Activated CD4-positive, alpha-beta T cell treated with anti-CD3 and anti-CD28 coated beads, Interleukin-2, amount 10 ng/mL, durations not matched to agents 7 days and 5 days (primary cell): ENCODE data around the gene AMER3. TPM values are rescaled to one million over a fixed set of nuclear protein-coding genes. Genes with fewer than 3 reads are reported as not detected.

Experiments used
- CTCF ChIA-PET: fragments of 350-600 bp; sonication (Branson Sonifier 250); formaldehyde crosslinking; loops from one replicate; lab custom pipeline; 2021; ENCODE audit warnings: antibody characterized with exemption; lab: Charles Lee
- POLR2A ChIA-PET: fragments of 350-600 bp; sonication (Branson Sonifier 250); formaldehyde crosslinking; loops from one replicate; lab custom pipeline; 2021; ENCODE audit warnings: antibody characterized with exemption; lab: Charles Lee
- DNase-seq: peaks from one replicate; pipeline ENCODE4 v3.0.0-alpha.2; 2020
- H3K27ac Mint-ChIP-seq: one replicate; pipeline ENCODE4 v1.8.0; 2021; ENCODE audit warnings: mild to moderate bottlenecking, moderate library complexity, mixed read lengths
- H3K27me3 Mint-ChIP-seq: one replicate; pipeline ENCODE4 v1.8.0; 2021; ENCODE audit warnings: mixed read lengths
- H3K36me3 Mint-ChIP-seq: one replicate; pipeline ENCODE4 v1.8.0; 2021; ENCODE audit warnings: low read depth, mixed read lengths
- H3K4me1 Mint-ChIP-seq: one replicate; pipeline ENCODE4 v1.8.0; 2021; ENCODE audit warnings: mixed read lengths
- H3K4me3 Mint-ChIP-seq: one replicate; pipeline ENCODE4 v1.8.0; 2021; ENCODE audit warnings: mild to moderate bottlenecking, moderate library complexity, mixed read lengths
- H3K9me3 Mint-ChIP-seq: one replicate; pipeline ENCODE4 v1.8.0; 2021; ENCODE audit warnings: mixed read lengths
- total RNA-seq, 2 experiments: library from RNA; stranded (reverse); gene quantifications; one replicate each; pipeline ENCODE4 v1.2.3, GENCODE V29; 2021

The AMER3 gene
- total RNA-seq, 2 experiments from 2014 or later: not detected

DNA sequence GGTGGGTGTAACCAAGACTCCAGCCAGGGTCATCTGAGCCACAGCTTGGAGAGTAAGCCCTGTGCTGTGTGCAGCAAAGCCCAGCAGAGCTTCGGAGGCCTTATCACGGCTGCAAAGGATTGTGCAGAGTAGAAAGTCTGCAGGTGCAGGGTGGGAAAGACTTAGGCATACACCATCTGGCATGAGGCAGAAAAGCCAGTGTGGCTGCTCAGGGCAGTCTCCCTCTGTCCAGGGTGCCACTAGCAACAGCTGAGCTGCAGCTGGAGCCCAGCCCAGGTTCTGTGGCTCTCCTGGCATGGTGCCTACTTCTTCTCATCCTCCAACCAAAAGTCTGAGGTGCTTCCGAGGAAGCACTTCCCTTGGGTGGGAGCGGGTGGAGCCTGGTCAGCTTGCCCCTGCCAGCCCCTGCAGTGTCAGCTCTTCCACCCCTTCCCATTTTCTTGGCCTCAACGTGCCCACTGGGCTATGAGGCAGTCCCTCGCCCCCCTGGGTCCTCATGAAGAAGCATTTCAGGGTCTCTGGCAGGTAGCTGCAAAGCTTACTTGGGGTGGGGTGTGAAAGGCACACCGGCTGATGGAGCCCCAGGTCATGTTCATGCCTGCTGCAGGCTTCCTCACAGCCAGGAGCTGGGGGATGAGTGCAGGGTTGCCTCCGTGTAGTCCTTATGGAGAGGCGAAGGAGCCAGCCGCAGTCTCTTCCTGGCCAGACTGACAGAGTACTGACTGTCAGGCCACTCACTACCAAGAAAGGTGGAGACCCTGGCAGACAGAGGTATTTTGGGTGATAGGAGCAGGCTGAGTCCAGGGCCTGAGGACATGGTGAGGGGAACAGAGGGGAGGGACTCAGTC lies 4.8 kb downstream of the AMER3 start:
- ChIA-PET POLR2A (no interaction called here), CTCF (no interaction called here)
- Mint-ChIP-seq H3K36me3 (no peaks in the 10 kb centered on the region), H3K9me3 (no peaks in the 10 kb centered on the region), H3K4me1 (no peaks in the 10 kb centered on the region), H3K27ac (no peak overlapping the region), H3K27me3 (peaks cover 21% of the 10 kb centered on the region), H3K4me3 (no peak overlapping the region)
- no peak for DNase-seq

DNA sequence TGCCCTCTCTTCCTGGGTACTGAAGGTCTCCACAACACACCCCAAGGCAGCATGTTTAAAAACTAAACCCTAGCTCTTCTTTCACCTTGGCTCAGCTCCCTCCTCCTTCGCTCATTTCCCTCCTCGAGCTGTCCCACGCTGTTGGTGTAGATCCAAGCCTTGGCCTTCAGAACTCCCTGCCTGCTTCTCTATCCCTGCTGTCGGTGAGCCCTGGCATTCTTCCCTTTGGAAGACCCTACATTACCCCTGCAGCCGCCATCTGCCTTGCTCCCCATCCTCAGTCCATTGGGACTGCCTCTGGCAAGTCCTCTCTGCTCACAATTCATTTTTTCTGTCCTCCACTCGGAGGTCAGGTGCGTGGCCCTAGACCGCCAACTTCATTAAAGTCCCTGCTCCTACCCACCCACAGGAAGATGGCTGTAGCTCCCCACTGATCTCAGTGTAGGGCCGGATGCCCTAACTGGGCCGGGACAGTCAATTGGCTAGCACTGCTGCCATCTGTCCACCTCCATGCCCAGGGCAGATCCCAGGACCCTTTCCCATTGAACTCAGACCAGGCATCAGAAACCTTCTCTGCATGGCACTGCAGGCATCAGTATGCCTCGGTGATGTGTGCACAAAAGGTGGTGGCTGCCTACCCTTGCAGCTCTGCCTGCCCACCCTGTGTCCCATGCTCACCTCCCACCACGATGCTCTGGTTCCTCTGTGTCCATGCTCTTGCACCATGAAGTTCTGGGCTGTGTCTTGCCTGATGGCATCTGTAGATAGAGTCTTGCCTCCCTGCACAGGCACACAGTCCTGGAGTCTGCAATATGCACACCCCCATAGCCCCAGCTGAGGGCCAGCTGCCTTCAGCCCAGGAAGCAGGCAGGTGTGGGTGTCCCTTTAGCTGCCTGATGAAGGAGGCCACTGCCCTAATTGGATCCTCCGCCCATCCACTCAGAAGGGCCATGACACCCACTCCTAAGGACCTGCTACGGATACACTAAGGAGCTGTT lies 5.7 kb downstream of the AMER3 start:
- peaks cover 16% of the 10 kb centered on the region for H3K27me3 Mint-ChIP-seq

DNA sequence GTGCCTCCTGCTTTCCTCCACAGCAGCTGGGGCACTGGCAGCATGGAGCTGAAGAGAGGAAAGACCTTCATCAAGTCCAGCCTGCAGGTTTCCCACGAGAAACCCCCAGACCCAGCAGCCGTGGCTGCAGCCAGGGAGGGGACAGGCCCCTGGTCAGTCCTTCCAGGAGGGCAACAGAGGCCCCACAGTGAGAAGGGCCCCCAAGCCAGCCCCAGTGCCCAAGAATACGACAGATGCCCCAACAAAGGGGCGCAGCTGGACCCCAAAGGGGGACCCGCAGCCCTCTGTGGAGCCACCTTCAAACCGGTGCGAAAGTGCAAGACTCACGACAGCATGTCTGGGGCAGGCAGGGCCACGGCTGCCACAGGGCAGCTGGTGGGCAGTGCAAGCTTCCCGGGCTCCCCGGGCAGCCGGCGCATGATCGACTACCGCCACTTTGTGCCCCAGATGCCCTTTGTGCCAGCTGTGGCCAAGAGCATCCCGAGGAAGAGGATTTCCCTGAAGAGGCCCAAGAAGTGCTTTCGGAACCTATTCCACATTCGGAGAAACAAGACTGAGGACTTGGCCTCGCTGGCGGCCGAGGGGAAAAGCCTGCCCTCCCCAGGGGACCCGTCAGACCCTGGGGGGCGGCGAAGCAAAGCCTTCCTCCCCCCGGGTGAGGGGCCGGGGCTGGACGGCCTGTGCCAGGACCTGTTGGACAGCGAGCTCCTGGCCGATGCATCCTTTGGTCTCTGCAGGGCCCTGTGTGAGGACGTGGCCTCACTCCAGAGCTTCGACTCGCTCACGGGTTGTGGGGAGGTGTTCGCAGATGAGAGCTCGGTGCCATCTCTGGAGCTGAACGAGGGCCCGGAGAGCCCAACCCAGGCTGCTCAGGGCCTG lies 6.9 kb downstream of the AMER3 start:
- Mint-ChIP-seq H3K27ac (no peak overlapping the region), H3K27me3 (peaks cover 6% of the 10 kb centered on the region), H3K4me3 (no peak overlapping the region), H3K9me3 (no peaks in the 10 kb centered on the region), H3K36me3 (no peaks in the 10 kb centered on the region), H3K4me1 (no peaks in the 10 kb centered on the region)
- CTCF ChIA-PET: interaction anchor here (1.3 kb wide), 1 partner anchor 35 kb away, joined by 5 read pairs; no protein-coding TSS in a partner anchor
- DNase-seq: no peak
- POLR2A ChIA-PET: no interaction called here

More for the DNA sequence above, 5.7 kb downstream of the AMER3 start:
- no peaks in the 10 kb centered on the region for H3K9me3 Mint-ChIP-seq
- no peaks in the 10 kb centered on the region for H3K36me3 Mint-ChIP-seq
- no peak overlapping the region for H3K27ac Mint-ChIP-seq
- H3K4me3 Mint-ChIP-seq: no peak overlapping the region
- H3K4me1 Mint-ChIP-seq: no peaks in the 10 kb centered on the region
- no peak for DNase-seq
- CTCF ChIA-PET: interaction anchor here (1.3 kb wide), 1 partner anchor 36 kb away, joined by 5 read pairs; no protein-coding TSS in a partner anchor
- POLR2A ChIA-PET: no interaction called here

DNA sequence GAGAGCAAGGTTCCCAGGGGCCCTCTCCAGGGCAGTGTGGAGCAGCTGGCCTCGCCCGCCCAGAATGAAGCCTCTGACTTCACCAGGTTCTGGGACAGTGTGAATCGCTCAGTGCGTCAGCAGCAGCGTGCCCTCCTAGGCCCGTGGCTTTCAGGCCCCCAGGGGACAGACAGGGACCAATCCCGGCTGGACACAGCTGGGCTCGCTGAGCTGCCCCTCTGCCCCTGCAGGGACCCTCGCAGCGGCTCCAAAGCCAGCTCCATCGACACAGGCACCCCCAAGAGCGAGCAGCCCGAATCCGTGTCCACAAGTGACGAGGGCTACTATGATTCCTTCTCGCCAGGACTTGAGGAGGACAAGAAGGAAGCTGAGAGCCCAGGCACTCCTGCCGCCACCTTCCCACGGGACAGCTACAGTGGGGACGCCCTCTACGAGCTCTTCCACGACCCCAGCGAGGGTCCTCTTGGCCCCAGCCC lies 7.6 kb downstream of the AMER3 start:
- H3K9me3 Mint-ChIP-seq: no peaks in the 10 kb centered on the region
- H3K27me3 Mint-ChIP-seq: peaks cover 2% of the 10 kb centered on the region
- no peaks in the 10 kb centered on the region for H3K36me3 Mint-ChIP-seq
- H3K4me1 Mint-ChIP-seq: no peaks in the 10 kb centered on the region
- no peak overlapping the region for H3K27ac Mint-ChIP-seq
- no peak for DNase-seq
- POLR2A ChIA-PET: no interaction called here
- CTCF ChIA-PET: no interaction called here
- H3K4me3 Mint-ChIP-seq: no peak overlapping the region

DNA sequence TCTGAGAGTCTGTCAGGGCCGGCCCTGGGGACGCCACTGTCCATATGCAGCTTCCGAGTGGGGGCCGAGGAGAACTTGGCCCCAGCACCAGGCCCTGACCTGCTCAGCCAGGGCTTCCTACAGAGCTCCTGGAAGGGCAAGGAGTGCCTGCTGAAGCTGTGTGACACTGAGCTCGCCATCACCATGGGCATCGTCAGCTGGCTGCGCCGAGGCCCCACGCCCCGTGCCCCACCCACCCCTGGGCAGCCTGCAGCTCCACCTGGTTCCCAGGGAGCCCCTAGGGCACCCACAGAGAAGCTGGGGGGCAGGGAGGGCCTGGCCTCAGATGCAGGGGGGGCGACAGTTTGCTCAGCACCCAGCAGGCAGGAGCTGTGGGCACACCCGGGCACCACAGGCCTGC lies 8.1 kb downstream of the AMER3 start:
- Mint-ChIP-seq H3K27ac (no peak overlapping the region), H3K9me3 (no peaks in the 10 kb centered on the region), H3K4me1 (no peaks in the 10 kb centered on the region), H3K36me3 (no peaks in the 10 kb centered on the region), H3K4me3 (no peak overlapping the region), H3K27me3 (no peaks in the 10 kb centered on the region)
- POLR2A ChIA-PET: no interaction called here
- CTCF ChIA-PET: no interaction called here
- no peak for DNase-seq

DNA sequence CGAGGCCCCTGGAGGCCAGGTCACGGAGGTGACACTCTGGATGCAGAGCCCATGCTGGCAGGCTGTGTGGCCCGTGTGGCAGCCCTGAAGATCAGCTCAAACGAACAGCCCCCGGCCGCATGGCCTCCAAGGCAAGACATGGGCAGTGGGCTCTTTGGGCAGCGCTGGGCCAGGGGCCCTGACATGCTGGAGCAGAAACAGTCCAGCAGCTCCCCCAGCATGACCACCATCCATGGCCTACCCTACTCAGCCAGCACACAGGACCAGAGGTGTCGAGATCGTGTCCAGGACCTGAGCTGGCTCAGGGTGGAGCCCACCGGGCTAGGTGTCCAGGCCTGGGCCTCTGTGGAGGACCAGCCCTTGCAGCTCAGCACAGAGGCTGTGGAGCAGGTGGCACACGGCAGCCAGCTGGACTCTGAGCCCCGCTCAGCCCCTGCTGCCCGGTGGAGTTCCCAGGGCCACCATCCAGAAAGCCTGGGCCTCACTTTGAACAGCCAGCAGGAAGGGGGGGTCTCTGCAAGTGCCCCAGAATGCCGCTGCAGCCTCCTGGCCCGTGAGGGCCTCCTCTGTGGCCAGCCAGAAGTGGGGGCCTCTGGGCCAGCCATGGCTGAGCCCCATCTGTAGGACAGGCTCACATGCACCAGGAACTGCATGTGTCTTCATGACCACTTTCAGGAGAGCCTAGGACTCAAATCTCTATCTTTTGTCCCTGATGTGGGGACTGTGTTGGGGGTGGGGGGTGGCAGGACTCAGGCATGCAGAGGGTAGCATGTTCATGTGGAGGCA lies 8.9 kb downstream of the AMER3 start:
- Mint-ChIP-seq H3K4me3 (no peak overlapping the region), H3K36me3 (no peaks in the 10 kb centered on the region), H3K27me3 (no peaks in the 10 kb centered on the region), H3K4me1 (no peaks in the 10 kb centered on the region), H3K9me3 (no peaks in the 10 kb centered on the region), H3K27ac (no peak overlapping the region)
- no peak for DNase-seq
- ChIA-PET CTCF (interaction anchor here (0.6 kb wide), 1 partner anchor 66 kb away, joined by 3 read pairs; no protein-coding TSS in a partner anchor), POLR2A (no interaction called here)

DNA sequence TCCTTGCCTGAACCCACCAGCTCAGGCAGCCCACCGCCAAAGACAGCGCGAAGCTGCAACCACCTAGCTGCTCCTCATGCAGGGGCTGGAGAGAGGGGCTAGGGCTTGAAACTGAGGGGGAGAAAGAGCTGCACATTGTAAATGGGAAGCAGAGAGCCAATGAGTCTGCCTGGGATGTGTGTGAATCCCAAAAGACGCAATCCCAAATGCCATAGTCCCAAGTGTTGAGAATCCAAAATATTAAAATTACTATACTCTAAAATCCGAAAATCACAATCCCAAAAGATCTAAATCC lies 9.4 kb downstream of the AMER3 start:
- no peaks in the 10 kb centered on the region for H3K36me3 Mint-ChIP-seq
- CTCF ChIA-PET: no interaction called here

DNA sequence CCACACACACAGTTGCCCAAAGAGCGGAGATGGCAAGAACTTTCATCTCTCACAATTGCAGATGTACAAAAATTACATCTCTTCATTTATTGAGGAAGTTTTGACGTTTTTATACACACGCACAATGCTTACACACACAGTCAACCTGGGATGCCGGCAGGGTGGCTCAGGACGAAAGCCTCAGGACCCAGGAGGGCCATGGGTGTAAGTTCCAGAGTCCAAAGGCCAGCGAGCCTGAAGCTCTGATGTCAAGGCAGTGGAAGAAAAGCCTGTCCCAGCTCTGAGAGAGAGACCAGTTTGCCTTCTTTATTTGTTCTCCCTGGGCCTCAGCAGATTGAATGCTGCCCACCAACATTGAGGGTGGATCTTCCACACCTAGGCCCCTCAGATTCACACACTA lies 10.1 kb downstream of the AMER3 start:
- no peak overlapping the region for H3K27ac Mint-ChIP-seq
- no peaks in the 10 kb centered on the region for H3K4me1 Mint-ChIP-seq
- H3K9me3 Mint-ChIP-seq: no peaks in the 10 kb centered on the region
- H3K36me3 Mint-ChIP-seq: no peaks in the 10 kb centered on the region
- POLR2A ChIA-PET: no interaction called here
- DNase-seq: no peak
- H3K27me3 Mint-ChIP-seq: no peaks in the 10 kb centered on the region
- no peak overlapping the region for H3K4me3 Mint-ChIP-seq
- CTCF ChIA-PET: no interaction called here

More for the DNA sequence above, 9.4 kb downstream of the AMER3 start:
- H3K9me3 Mint-ChIP-seq: no peaks in the 10 kb centered on the region
- H3K27ac Mint-ChIP-seq: no peak overlapping the region
- H3K4me3 Mint-ChIP-seq: no peak overlapping the region
- H3K4me1 Mint-ChIP-seq: no peaks in the 10 kb centered on the region
- DNase-seq: no peak
- POLR2A ChIA-PET: no interaction called here
- H3K27me3 Mint-ChIP-seq: no peaks in the 10 kb centered on the region

DNA sequence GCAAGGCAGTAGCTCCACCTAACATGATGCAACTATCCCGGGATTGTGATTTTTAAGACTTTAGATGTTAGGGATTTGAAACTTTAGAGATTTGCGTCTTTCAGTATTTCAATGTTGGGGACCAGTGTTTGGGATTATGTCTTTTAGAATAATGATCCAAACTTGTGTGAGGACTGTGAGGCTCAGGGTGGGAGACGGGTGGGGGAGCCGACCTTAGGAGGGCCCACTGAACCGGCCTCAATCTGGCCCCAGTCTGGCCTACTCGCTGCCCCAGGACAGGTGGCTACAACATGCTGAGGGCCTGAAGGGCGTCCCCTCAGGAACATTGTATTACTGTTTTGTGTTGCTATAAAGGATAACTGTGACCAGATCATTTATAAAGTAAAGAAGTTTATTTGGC lies 10.7 kb downstream of the AMER3 start:
- H3K36me3 Mint-ChIP-seq: no peaks in the 10 kb centered on the region
- H3K4me3 Mint-ChIP-seq: no peak overlapping the region
- no peak for DNase-seq
- ChIA-PET POLR2A (no interaction called here), CTCF (no interaction called here)
- no peaks in the 10 kb centered on the region for H3K4me1 Mint-ChIP-seq
- no peaks in the 10 kb centered on the region for H3K9me3 Mint-ChIP-seq
- H3K27ac Mint-ChIP-seq: no peak overlapping the region
- H3K27me3 Mint-ChIP-seq: no peaks in the 10 kb centered on the region

DNA sequence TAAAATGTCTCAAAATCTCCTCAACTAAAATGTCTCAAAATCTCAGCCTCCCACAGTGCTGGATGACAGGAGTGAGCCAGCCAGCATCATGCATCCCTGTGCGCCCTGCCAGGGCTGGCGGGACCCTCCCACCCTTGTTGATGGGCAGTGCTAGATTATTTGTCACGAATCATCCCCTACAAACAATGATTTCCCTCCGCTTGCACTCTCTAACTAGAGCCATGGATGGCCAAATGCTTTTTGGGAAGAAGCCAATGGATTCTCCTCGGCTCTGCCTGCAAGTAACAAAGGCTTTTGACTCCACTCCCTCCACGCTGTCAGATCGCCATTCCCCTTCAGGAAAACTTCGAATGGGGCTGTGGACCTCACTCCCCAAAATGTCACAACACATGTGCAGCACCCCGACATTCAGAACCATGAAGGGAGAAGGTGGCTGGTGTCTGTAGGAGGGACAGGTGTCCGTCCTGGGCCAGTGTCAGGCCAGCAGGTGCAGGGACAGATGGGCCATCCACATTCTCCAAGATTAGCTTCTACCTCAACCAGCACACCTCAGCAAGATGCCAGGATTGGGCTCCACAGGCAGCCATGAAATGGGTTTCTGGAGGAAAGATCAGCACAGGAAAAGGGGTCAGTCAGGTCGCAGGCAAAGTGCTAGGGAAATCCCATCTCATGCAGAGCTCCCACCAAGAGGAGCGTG lies 11.5 kb downstream of the AMER3 start:
- H3K36me3 Mint-ChIP-seq: no peaks in the 10 kb centered on the region
- no peak overlapping the region for H3K27ac Mint-ChIP-seq
- H3K4me3 Mint-ChIP-seq: no peak overlapping the region
- no peaks in the 10 kb centered on the region for H3K27me3 Mint-ChIP-seq
- ChIA-PET POLR2A (no interaction called here), CTCF (no interaction called here)
- DNase-seq: no peak
- no peaks in the 10 kb centered on the region for H3K4me1 Mint-ChIP-seq
- no peaks in the 10 kb centered on the region for H3K9me3 Mint-ChIP-seq

DNA sequence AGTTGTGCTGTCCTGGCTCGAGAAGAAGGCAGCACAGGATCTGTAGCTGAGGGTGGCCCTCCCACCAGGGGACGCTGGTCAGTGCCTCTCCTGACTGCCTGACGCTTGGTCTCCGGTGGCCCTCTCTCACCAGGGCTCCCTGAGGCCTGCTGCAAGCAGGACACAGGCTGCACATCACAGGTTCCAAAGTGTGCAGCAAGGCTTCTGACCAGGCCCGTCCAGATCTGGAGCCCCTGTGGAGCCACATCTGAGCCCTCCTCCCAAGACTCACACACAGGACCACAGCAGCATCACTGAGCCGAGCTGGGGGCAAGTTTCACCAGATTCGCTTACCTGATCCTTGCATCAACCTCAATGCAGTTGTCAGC lies 12.1 kb downstream of the AMER3 start:
- no peak overlapping the region for H3K27ac Mint-ChIP-seq
- H3K4me3 Mint-ChIP-seq: no peak overlapping the region
- POLR2A ChIA-PET: no interaction called here
- no peak for DNase-seq
- H3K27me3 Mint-ChIP-seq: peaks cover 2% of the 10 kb centered on the region
- H3K9me3 Mint-ChIP-seq: no peaks in the 10 kb centered on the region
- no peaks in the 10 kb centered on the region for H3K4me1 Mint-ChIP-seq
- no peaks in the 10 kb centered on the region for H3K36me3 Mint-ChIP-seq
- CTCF ChIA-PET: no interaction called here
